ENCODE results near the gene CFAP74. TPM values are rescaled to one million over a fixed set of nuclear protein-coding genes. Genes with fewer than 3 reads are reported as not detected.

The CFAP74 gene
- polyA plus RNA-seq, 1 donor (not counting 4 experiments of a cell fraction or from before 2014, with no cell fraction given): not detected

- no peak overlapping the region for H3K4me2 ChIP-seq (ENCODE audit: control insufficient read depth, extremely low read depth, insufficient read depth, low read depth, low read length)
Measured at GRCh38 chr1:2052756-2053155, 49.2 kb upstream of the CFAP74 start.

DNA sequence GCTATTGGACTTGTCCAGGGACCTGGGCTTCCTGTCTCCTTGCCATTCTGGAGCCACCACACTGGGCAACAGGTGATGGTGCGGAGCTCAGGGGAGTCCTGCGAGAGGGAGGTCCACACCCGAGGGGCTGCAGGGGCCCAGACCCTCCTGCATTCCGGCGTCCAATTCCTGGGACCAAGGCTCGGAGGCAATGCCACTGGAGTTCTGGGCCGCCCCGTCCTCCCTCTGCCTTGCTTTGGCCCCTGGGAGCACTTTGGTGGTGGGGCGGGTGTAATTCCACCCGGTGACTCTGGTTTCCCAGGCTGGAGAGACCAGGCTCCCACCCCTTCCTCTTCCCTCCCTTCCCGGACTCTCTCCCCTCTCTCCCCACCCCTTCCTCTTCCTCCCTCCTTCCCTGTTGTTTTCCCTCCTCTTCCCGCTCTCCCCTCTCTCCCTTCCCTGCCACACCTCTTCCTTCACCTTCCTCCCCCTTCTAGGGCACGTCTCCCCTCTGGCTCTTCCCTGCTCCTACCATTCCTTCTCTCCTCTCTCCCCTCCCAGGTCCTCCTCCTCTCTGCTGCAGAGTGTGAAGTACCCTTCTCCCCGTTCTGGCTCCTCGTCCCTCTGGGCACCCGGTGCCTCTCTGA, 48.6 kb upstream of the CFAP74 start:
- peak overlapping the region; percentile 13 to 90 (median 86) for H3K4me3 ChIP-seq (ENCODE audit: control insufficient read depth in 2 of 3, extremely low read depth in 1 of 3, insufficient read depth in 2 of 3, low read depth in 1 of 3, low read length in 3 of 3)

More at GRCh38 chr1:2052756-2053155, 49.2 kb upstream of the CFAP74 start:
- H3K9ac ChIP-seq (ENCODE audit: control insufficient read depth, extremely low read depth, insufficient read depth, low read length): no peak overlapping the region
- no peak overlapping the region for H3K4me3 ChIP-seq (ENCODE audit: control insufficient read depth in 2 of 3, extremely low read depth in 1 of 3, insufficient read depth in 2 of 3, low read depth in 1 of 3, low read length in 3 of 3)
- no peak for TF ChIP-seq CTCF (optimal IDR thresholded peaks at IDR 0.05 in 1 of 3, IDR thresholded peaks at IDR 0.05 in 1 of 3, conservative IDR thresholded peaks at IDR 0.05 in 1 of 3; ENCODE audit: extremely low read depth in 1 of 3, insufficient read depth in 2 of 3, low read length in 3 of 3)
- TF ChIP-seq EZH2 (IDR thresholded peaks at IDR 0.05; ENCODE audit: low read length): no peak
- H3K27me3 ChIP-seq (ENCODE audit: control insufficient read depth, extremely low read depth, insufficient read depth, low read length): no peaks in the 10 kb centered on the region
- H3K36me3 ChIP-seq (ENCODE audit: control insufficient read depth in 2 of 2, extremely low read depth in 1 of 2, insufficient read depth in 2 of 2, low read length in 2 of 2): peaks cover 0 to 9% of the 10 kb centered on the region in 2 experiments
- dilution Hi-C loops (cut with MboI; ENCODE audit: extremely low pct_ligation_motif_present, low sequenced_read_pairs): no loop called here
- no peaks in the 10 kb centered on the region for H3K9me3 ChIP-seq (ENCODE audit: control insufficient read depth, low read depth, low read length)
- H3K9me1 ChIP-seq (ENCODE audit: control insufficient read depth, extremely low read depth, insufficient read depth, low read length): peaks cover 9% of the 10 kb centered on the region
- peaks cover 9% of the 10 kb centered on the region for H4K20me1 ChIP-seq (ENCODE audit: control insufficient read depth, extremely low read depth, insufficient read depth, low read length)
- peaks cover 26% of the 10 kb centered on the region for H3K79me2 ChIP-seq (ENCODE audit: control insufficient read depth, insufficient read depth, low read length)
- FAIRE-seq (no peak), DNase-seq (ENCODE audit: low read depth, low spot score) (no peak)
- H2AFZ ChIP-seq (ENCODE audit: control insufficient read depth, low read length): no peak overlapping the region
- H3K4me1 ChIP-seq (ENCODE audit: control insufficient read depth, extremely low read depth, insufficient read depth, low read length): peaks cover 13% of the 10 kb centered on the region
- H3K27ac ChIP-seq (ENCODE audit: control insufficient read depth, insufficient read depth, low read length): no peak overlapping the region

More for the DNA sequence above, 48.6 kb upstream of the CFAP74 start:
- H3K4me1 ChIP-seq (ENCODE audit: control insufficient read depth, extremely low read depth, insufficient read depth, low read length): peaks cover 13% of the 10 kb centered on the region
- TF ChIP-seq EZH2 (IDR thresholded peaks at IDR 0.05; ENCODE audit: low read length) (no peak), CTCF (optimal IDR thresholded peaks at IDR 0.05 in 1 of 3, IDR thresholded peaks at IDR 0.05 in 1 of 3, conservative IDR thresholded peaks at IDR 0.05 in 1 of 3; ENCODE audit: extremely low read depth in 1 of 3, insufficient read depth in 2 of 3, low read length in 3 of 3) (no peak)
- peak overlapping the region; percentile 81 for H3K4me2 ChIP-seq (ENCODE audit: control insufficient read depth, extremely low read depth, insufficient read depth, low read depth, low read length)
- H3K27me3 ChIP-seq (ENCODE audit: control insufficient read depth, extremely low read depth, insufficient read depth, low read length): no peaks in the 10 kb centered on the region
- DNase-seq (ENCODE audit: low read depth, low spot score) (no peak), FAIRE-seq (no peak)
- peaks cover 9% of the 10 kb centered on the region for H4K20me1 ChIP-seq (ENCODE audit: control insufficient read depth, extremely low read depth, insufficient read depth, low read length)
- H3K9ac ChIP-seq (ENCODE audit: control insufficient read depth, extremely low read depth, insufficient read depth, low read length): no peak overlapping the region
- H3K79me2 ChIP-seq (ENCODE audit: control insufficient read depth, insufficient read depth, low read length): peaks cover 26% of the 10 kb centered on the region
- H3K9me3 ChIP-seq (ENCODE audit: control insufficient read depth, low read depth, low read length): no peaks in the 10 kb centered on the region
- no peak overlapping the region for H2AFZ ChIP-seq (ENCODE audit: control insufficient read depth, low read length)
- H3K9me1 ChIP-seq (ENCODE audit: control insufficient read depth, extremely low read depth, insufficient read depth, low read length): peaks cover 9% of the 10 kb centered on the region
- peaks cover 0 to 8% of the 10 kb centered on the region in 2 experiments for H3K36me3 ChIP-seq (ENCODE audit: control insufficient read depth in 2 of 2, extremely low read depth in 1 of 2, insufficient read depth in 2 of 2, low read length in 2 of 2)
- dilution Hi-C loops (cut with MboI; ENCODE audit: extremely low pct_ligation_motif_present, low sequenced_read_pairs): no loop called here
- H3K27ac ChIP-seq (ENCODE audit: control insufficient read depth, insufficient read depth, low read length): no peak overlapping the region
